Thymus (tissue), 11 donors: ENCODE data around the gene INTS7. TPM values are rescaled to one million over a fixed set of nuclear protein-coding genes. Genes with fewer than 3 reads are reported as not detected.
"Not testable (repeated sequence)": the region's sequence is repeated elsewhere in the genome, so short reads cannot be mapped to it uniquely, and the experiment has no call there.

Experiments
- DNase-seq, 9 donors: peaks; one replicate each; pipeline ENCODE4 v3.0.0-alpha.2; 2013; ENCODE audit warnings: low spot score in 9 of 9, low read depth in 6 of 9, missing footprints in 1 of 9
- H3K27ac ChIP-seq, 2 donors: one replicate each; pipeline ENCODE4 v1.5.1; 2013; ENCODE audit warnings: control low read depth in 1 of 2, low read depth in 1 of 2, low read length in 1 of 2, mild to moderate bottlenecking in 1 of 2, moderate library complexity in 1 of 2
- H3K27me3 ChIP-seq, 2 donors: one replicate each; pipeline ENCODE4 v1.5.1; 2013; ENCODE audit warnings: low read length in 1 of 2; ENCODE audit not compliant: control insufficient read depth in 2 of 2, insufficient read depth in 1 of 2
- H3K36me3 ChIP-seq, 2 donors: one replicate each; pipeline ENCODE4 v1.5.1; 2013; ENCODE audit warnings: low read length in 1 of 2, mild to moderate bottlenecking in 1 of 2, moderate library complexity in 1 of 2; ENCODE audit not compliant: control insufficient read depth in 2 of 2, insufficient read depth in 2 of 2
- H3K4me1 ChIP-seq, 2 donors: one replicate each; pipeline ENCODE4 v1.5.1; 2013; ENCODE audit warnings: low read length in 2 of 2; ENCODE audit not compliant: control insufficient read depth in 2 of 2, insufficient read depth in 2 of 2
- H3K4me3 ChIP-seq, 2 donors: one replicate each; pipeline ENCODE4 v1.5.1; 2013; ENCODE audit warnings: low read length in 2 of 2, control low read depth in 1 of 2, mild to moderate bottlenecking in 1 of 2
- H3K9me3 ChIP-seq, 2 donors: one replicate each; pipeline ENCODE4 v1.5.1; 2013; ENCODE audit warnings: low read length in 1 of 2, mild to moderate bottlenecking in 1 of 2; ENCODE audit not compliant: control insufficient read depth in 2 of 2, insufficient read depth in 1 of 2
- WGBS: extraction: QIAGEN DNeasy Blood & Tissue Kit; methylation state at CpG from one replicate; pipeline ENCODE4 v1.1.7; 2013; 5-methylcytosine and 5-hydroxymethylcytosine counted together
- polyA plus RNA-seq: library from polyadenylated mRNA; stranded (reverse); fragments of 200-250 nt; gene quantifications from one replicate; pipeline ENCODE4 v1.2.3, GENCODE V29; 2013
- total RNA-seq: library from RNA; stranded (reverse); fragments of 120-200 nt; gene quantifications from one replicate; pipeline ENCODE4 v1.2.4, GENCODE V29; 2013
- donor health status: healthy.

The INTS7 gene
- total and polyA plus RNA-seq, 2 donors = 9.7 to 15.4 TPM

DNA sequence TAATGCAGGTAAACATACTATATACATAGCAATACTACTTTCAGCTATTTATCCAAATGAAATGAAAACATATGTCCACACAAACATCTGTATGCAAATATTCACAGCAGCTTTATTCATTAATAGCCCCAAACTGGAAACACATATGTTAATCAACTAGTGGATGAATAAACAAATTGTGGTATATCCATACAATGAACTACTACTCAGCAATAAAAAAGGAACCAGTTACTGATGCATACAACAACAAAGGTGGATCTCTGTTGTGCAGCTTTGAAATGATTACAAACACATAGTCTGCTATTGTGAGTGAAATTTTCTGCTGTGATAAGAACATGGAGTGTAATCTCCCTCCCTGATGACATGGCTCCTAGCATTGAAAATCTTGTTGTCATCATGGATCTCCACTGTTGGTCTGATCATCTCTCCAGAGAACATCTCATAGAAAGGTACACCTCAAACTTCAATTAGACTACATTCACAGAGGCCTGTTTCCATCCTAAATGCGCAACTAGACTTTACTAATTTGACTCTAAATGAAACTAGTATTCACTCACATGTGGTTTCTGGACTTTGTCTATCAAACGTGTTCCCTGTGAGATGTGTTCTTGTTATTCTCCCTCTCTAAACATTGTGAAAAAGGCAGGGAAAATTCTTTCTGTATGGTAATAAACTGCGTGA is 10.7 kb downstream of the INTS7 start:
- no peaks in the 10 kb centered on the region for H3K9me3 ChIP-seq

DNA sequence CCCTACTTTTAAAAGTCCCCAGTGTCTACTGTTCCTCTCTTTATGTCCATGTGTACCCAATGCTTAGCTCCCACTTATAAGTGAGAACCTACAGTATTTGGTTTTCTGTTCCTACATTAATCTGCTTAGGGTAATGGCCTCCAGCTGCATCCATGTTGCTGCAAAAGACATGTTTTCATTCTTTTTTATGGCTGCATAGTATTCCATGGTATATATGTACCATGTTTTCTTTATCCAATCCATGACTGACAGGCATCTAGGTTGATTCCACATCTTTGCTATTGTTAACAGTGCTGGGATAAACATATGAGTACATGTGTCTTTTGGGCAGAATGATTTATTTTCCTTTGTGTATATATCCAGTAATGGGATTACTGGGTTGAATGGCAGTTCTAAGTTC is 12.4 kb downstream of the INTS7 start:
- not testable (repeated sequence) for H3K4me1 ChIP-seq, DNase-seq, H3K9me3 ChIP-seq, H3K27ac ChIP-seq, H3K4me3 ChIP-seq, H3K36me3 ChIP-seq, H3K27me3 ChIP-seq

More for the DNA sequence above, 10.7 kb downstream of the INTS7 start:
- Histone ChIP-seq H3K36me3 (peaks cover 4 to 5% of the 10 kb centered on the region in 2 donors), H3K27ac (no peak overlapping the region), H3K4me1 (no peaks in the 10 kb centered on the region), H3K4me3 (no peak overlapping the region), H3K27me3 (no peaks in the 10 kb centered on the region)
- 98% methylated on average over 3 of the region's 3 CpGs for WGBS
- no peak for DNase-seq

DNA sequence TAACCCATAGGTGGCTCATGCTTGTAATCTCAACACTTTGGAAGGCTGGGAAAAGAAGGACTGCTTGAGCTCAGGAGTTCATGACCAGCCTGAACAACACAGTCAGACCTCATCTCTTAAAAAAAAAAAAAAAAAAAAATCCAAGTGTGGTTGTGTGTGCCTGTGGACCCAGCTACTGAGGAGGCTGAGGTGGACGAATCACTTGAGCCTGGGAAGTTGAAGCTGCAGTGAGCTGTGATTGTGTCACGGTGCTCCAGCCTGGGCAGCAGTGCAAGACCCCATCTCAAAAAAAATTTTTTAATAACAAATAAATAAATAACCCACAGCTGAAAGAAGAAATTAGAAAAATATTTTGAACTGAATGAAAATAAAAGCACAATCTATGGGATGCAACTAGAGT is 13.8 kb downstream of the INTS7 start:
- DNase-seq = no peak
- no peak overlapping the region for H3K4me3 ChIP-seq
- 99% methylated on average over 2 of the region's 2 CpGs for WGBS
- no peaks in the 10 kb centered on the region for H3K4me1 ChIP-seq
- no peaks in the 10 kb centered on the region for H3K9me3 ChIP-seq
- H3K27me3 ChIP-seq = no peaks in the 10 kb centered on the region
- no peak overlapping the region for H3K27ac ChIP-seq
- peaks cover 4 to 11% of the 10 kb centered on the region in 2 donors for H3K36me3 ChIP-seq

DNA sequence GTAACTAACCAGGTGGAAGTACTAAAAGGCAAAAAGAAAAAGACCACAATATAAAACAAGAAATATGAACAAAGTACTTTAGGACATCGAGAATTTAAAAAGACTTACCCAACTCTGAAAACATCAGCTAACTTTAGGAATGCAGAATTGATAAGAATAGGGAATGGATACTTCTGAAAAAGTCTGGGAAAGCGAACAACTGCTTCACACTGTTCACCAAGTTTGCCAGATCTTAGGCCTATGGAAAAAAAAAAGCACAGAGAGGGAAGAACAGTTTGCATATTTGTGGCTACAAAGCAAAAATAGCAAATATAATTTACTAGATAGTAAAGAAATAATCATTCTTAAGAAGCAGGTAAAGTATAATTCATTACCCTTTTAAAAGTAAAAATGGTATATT is 14.4 kb downstream of the INTS7 start:
- H3K27me3 ChIP-seq = no peaks in the 10 kb centered on the region
- WGBS = 97% methylated on average over 2 of the region's 2 CpGs

DNA sequence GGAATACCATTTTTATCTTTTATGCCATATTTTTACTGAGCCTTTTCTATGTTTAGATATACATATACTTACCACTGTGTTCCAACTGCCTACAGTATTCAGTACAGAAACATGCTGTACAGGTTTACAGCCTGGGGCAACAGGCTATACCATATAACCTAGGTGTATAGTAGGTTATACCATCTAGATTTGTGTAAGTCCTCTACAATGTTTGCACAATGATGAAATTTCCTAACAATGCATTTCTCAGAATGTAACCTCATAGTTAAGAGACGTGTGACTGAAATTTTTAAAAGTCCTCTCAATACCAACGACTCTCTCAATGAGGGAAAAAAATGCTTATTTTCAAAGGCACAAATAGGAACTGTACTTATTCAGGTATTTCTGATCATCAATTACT is 21.7 kb downstream of the INTS7 start:
- Histone ChIP-seq H3K9me3 (peaks cover 0 to 2% of the 10 kb centered on the region in 2 donors), H3K36me3 (peaks cover 4 to 27% of the 10 kb centered on the region in 2 donors), H3K4me3 (no peak overlapping the region), H3K27me3 (no peaks in the 10 kb centered on the region), H3K27ac (no peak overlapping the region), H3K4me1 (no peaks in the 10 kb centered on the region)
- 96% methylated on average over 2 of the region's 2 CpGs for WGBS
- no peak for DNase-seq

More for the DNA sequence above, 14.4 kb downstream of the INTS7 start:
- no peak for DNase-seq
- no peak overlapping the region for H3K4me3 ChIP-seq
- peaks cover 4 to 17% of the 10 kb centered on the region in 2 donors for H3K36me3 ChIP-seq
- no peaks in the 10 kb centered on the region for H3K9me3 ChIP-seq
- no peak overlapping the region for H3K27ac ChIP-seq
- no peaks in the 10 kb centered on the region for H3K4me1 ChIP-seq

DNA sequence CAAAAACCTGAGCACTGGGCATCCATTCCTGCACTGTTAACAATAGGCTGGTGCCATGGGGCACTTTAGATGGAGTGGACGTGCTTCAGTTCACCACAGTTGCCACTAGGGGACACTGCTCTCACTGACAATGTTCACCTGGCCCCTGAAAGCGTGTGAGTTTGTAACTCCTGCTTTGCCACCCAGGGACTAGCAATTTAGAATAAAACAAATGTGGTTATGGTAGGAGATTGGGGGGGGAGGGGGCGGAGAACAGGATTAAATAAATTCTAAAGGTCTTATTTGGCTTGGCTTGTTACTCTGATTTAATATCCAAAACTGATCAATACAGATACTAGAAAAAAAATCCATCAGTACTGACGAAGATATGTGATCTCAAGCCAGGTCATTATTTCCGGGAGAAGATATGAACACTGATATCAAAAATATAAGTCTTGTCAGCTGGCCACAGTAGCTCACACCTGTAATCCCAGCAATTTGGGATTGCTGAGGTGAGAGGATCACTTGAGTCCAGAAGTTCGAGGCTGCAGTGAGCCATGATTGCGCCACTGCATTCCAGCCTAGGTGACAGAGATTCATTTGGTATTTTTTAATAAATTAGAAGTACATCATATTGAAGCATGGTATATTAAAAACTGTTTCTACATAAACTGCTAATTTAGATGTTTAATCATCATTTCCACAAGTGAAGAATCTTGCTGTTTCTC is 23.2 kb downstream of the INTS7 start:
- 85% methylated on average over 7 of the region's 7 CpGs for WGBS
- no peaks in the 10 kb centered on the region for H3K27me3 ChIP-seq
- H3K4me1 ChIP-seq = no peaks in the 10 kb centered on the region
- DNase-seq = peak in 7 of 9 donors; percentile 38 to 74 (median 54)
- H3K4me3 ChIP-seq = no peak overlapping the region
- H3K9me3 ChIP-seq = peaks cover 0 to 2% of the 10 kb centered on the region in 2 donors
- H3K36me3 ChIP-seq = peaks cover 12 to 33% of the 10 kb centered on the region in 2 donors
- H3K27ac ChIP-seq = no peak overlapping the region

DNA sequence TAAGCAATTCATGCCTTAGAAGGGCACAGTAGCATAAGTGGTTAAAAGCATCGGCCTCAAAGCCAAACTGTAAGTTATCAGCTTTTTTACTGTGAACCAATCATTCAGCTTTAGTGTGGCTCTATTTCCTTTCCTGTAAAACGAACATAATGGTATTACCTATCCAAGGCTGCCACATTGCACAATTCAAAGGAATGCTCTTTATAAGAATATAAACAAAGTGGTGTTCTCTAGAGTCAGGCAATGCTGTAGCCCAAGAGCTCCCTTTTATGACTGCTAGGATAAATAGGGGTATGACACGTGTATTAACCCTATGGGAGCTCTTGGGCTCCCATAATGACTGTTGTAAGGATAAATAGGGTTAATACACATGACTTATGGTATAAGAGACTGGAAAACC is 25.4 kb downstream of the INTS7 start:
- no peak overlapping the region for H3K4me3 ChIP-seq
- peaks cover 0 to 2% of the 10 kb centered on the region in 2 donors for H3K9me3 ChIP-seq
- H3K36me3 ChIP-seq = peaks cover 13 to 30% of the 10 kb centered on the region in 2 donors
- H3K27ac ChIP-seq = no peak overlapping the region
- WGBS = 86% methylated on average over 3 of the region's 3 CpGs
- no peaks in the 10 kb centered on the region for H3K4me1 ChIP-seq
- no peaks in the 10 kb centered on the region for H3K27me3 ChIP-seq
- no peak for DNase-seq

DNA sequence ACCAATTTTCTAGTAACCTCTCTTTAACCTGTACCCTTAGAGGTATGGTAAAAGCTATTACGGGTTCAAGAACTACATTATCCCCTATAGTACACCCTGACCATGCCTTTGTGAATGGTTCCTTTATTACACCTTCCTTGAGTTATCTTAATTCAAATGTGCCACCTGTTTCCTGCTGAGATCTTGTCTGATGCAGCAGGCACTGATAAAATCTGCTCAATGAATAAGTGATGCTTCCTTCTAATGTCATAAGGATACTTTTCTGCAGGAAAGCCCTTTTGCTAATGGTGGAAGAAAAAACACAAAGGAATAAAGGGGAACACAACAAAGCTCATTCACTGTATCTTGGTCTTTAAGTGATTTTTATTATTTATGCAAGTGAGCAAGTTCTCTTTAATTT is 25.8 kb downstream of the INTS7 start:
- no peaks in the 10 kb centered on the region for H3K9me3 ChIP-seq
- 41% methylated on average over 1 of the region's 1 CpG for WGBS
- H3K27me3 ChIP-seq = no peaks in the 10 kb centered on the region
- peaks cover 9 to 33% of the 10 kb centered on the region in 2 donors for H3K36me3 ChIP-seq
- no peak for DNase-seq
- H3K4me1 ChIP-seq = no peaks in the 10 kb centered on the region
- H3K4me3 ChIP-seq = no peak overlapping the region
- H3K27ac ChIP-seq = no peak overlapping the region

DNA sequence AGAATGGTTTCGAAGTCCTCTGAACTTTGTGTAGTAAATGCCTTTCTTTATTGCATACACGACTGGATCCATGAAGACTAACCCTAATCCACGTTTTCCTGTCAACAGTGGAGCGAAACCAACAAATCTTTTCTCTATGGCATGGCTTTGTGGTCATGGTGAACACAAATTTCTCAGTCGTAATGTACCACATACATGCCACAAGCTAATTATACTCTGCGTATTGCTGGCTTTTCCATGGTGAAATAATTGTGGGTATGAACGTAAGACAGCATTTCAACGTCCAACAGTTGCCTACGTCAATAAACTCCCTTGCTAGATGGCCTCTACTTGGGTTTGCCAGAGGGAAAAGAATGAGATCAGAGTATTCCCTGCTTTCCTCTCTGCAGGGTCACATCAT is 27.5 kb downstream of the INTS7 start:
- DNase-seq = no peak
- H3K4me3 ChIP-seq = no peak overlapping the region
- H3K4me1 ChIP-seq = no peaks in the 10 kb centered on the region
- H3K27ac ChIP-seq = no peak overlapping the region
- no peaks in the 10 kb centered on the region for H3K27me3 ChIP-seq
- H3K9me3 ChIP-seq = no peaks in the 10 kb centered on the region
- WGBS = 98% methylated on average over 9 of the region's 9 CpGs
- H3K36me3 ChIP-seq = peaks cover 9 to 33% of the 10 kb centered on the region in 2 donors
